Endothelial cell of umbilical vein (primary cell): ENCODE measurements around the gene DUSP8. TPM values are rescaled to one million over a fixed set of nuclear protein-coding genes. Genes with fewer than 3 reads are reported as not detected.

Experiments
- BruUV-seq: library from RNA; stranded (reverse); fragments of 400-500 nt; replicated peaks from 2 replicates; lab custom pipeline; 2021; lab: Mats Ljungman, UMichigan
- CTCF ChIA-PET: fragments of 300-600, 350-600 bp; sonication (Branson Sonifier 250); formaldehyde crosslinking; loops from one replicate; lab custom pipeline; 2021; ENCODE audit warnings: antibody characterized with exemption, inconsistent platforms; lab: Charles Lee
- POLR2A ChIA-PET: fragments of 300-600, 350-600 bp; sonication (Branson Sonifier 250); formaldehyde crosslinking; loops from one replicate; lab custom pipeline; 2021; ENCODE audit warnings: antibody characterized with exemption, inconsistent platforms; lab: Charles Lee
- DNase-seq: peaks from one replicate; pipeline ENCODE4 v3.0.0-alpha.2; 2011; ENCODE audit warnings: low read depth, low spot score
- FAIRE-seq: peaks from 2 replicates; lab custom pipeline; 2011; peaks lifted over from hg19 to GRCh38; lab: Jason Lieb, UNC
- H2AFZ ChIP-seq: 2 replicates; pipeline ENCODE4 v1.6.0; 2012; ENCODE audit warnings: low read depth, low read length, control low read depth, inconsistent platforms
- H3K27ac ChIP-seq: 2 replicates; pipeline ENCODE4 v1.5.1; 2011; ENCODE audit warnings: low read depth, mild to moderate bottlenecking, control low read depth, low read length, moderate library complexity; ENCODE audit not compliant: insufficient read depth
- H3K27me3 ChIP-seq, 2 experiments: 2 replicates each; pipeline versions ENCODE4 v1.6.0 to v1.6.1; 2011; ENCODE audit warnings: low read length in 2 of 2, mixed read lengths in 1 of 2; ENCODE audit not compliant: control insufficient read depth in 2 of 2, insufficient read depth in 2 of 2
- H3K36me3 ChIP-seq, 2 experiments: 2 replicates in 1 of 2; 3 replicates in 1 of 2; pipeline ENCODE4 v1.5.1; 2011; ENCODE audit warnings: low read length in 2 of 2, mild to moderate bottlenecking in 1 of 2, moderate library complexity in 1 of 2; ENCODE audit not compliant: control insufficient read depth in 2 of 2, insufficient read depth in 2 of 2; ENCODE audit errors: extremely low read depth in 1 of 2
- H3K4me1 ChIP-seq: 3 replicates; pipeline ENCODE4 v1.5.1; 2011; ENCODE audit warnings: mild to moderate bottlenecking, low read length; ENCODE audit not compliant: control insufficient read depth, insufficient read depth; ENCODE audit errors: extremely low read depth
- H3K4me2 ChIP-seq: 2 replicates; pipeline ENCODE4 v1.6.1; 2011; ENCODE audit warnings: low read length, control low read depth, mixed read lengths; ENCODE audit not compliant: insufficient read depth
- H3K4me3 ChIP-seq, 3 experiments: fragments of 200-600 bp in 1 of 3; sonication (generic), shearing (Covaris generic) in 1 of 3; replicated peaks in 1 of 3; 2 replicates each; pipeline ENCODE4 v1.5.1; 2011 to 2016; ENCODE audit warnings: control low read depth in 3 of 3, low read length in 3 of 3, mild to moderate bottlenecking in 2 of 3, inconsistent platforms in 1 of 3, low read depth in 1 of 3, moderate library complexity in 1 of 3; ENCODE audit not compliant: insufficient read depth in 1 of 3
- H3K79me2 ChIP-seq: 2 replicates; pipeline ENCODE4 v1.6.0; 2012; ENCODE audit warnings: low read length, inconsistent platforms; ENCODE audit not compliant: control insufficient read depth, insufficient read depth
- H3K9ac ChIP-seq: replicated peaks from 2 replicates; pipeline ENCODE3; 2011; ENCODE audit warnings: low read length, control low read depth; ENCODE audit not compliant: insufficient read depth; ENCODE audit errors: extremely low read depth
- H3K9me1 ChIP-seq: replicated peaks from 3 replicates; pipeline ENCODE4 v1.6.0; 2011; ENCODE audit warnings: mild to moderate bottlenecking, low read length; ENCODE audit not compliant: control insufficient read depth, insufficient read depth; ENCODE audit errors: extremely low read depth
- H3K9me3 ChIP-seq: replicated peaks from 2 replicates; pipeline ENCODE4 v1.5.1; 2012; ENCODE audit warnings: low read length, inconsistent platforms; ENCODE audit not compliant: control insufficient read depth, insufficient read depth
- H4K20me1 ChIP-seq: replicated peaks from 2 replicates; pipeline ENCODE3; 2011; ENCODE audit warnings: mild to moderate bottlenecking, low read length; ENCODE audit not compliant: control insufficient read depth, insufficient read depth; ENCODE audit errors: extremely low read depth
- EZH2 ChIP-seq: IDR thresholded peaks from 2 replicates; pipeline ENCODE4 v1.6.1; 2012; ENCODE audit warnings: borderline replicate concordance, low read depth, mild to moderate bottlenecking, moderate library complexity, low read length, inconsistent platforms; ENCODE audit not compliant: severe bottlenecking
- FOS ChIP-seq: IDR thresholded peaks from 2 replicates; pipeline ENCODE4 v1.6.1; 2011; ENCODE audit warnings: mild to moderate bottlenecking, low read length, moderate library complexity, borderline replicate concordance; ENCODE audit not compliant: insufficient read depth
- GATA2 ChIP-seq: IDR thresholded peaks from 2 replicates; pipeline ENCODE4 v1.7.0; 2011; ENCODE audit warnings: low read depth, mild to moderate bottlenecking, moderate library complexity, mixed read lengths, low read length; ENCODE audit not compliant: insufficient read length, insufficient read depth
- JUN ChIP-seq: IDR thresholded peaks from 2 replicates; pipeline ENCODE4 v1.6.1; 2011; ENCODE audit warnings: borderline replicate concordance, low read depth; ENCODE audit not compliant: insufficient read length, insufficient read depth
- MYC ChIP-seq: IDR thresholded peaks from one replicate; pipeline ENCODE4 v1.6.1; 2011; ENCODE audit warnings: mild to moderate bottlenecking, low read depth, low read length
- POLR2A ChIP-seq: IDR thresholded peaks from 2 replicates; pipeline ENCODE4 v1.6.1; 2012; ENCODE audit warnings: low read depth, mild to moderate bottlenecking, control low read depth, low read length
- POLR2AphosphoS5 ChIP-seq: IDR thresholded peaks from 2 replicates; pipeline ENCODE4 v1.6.1; 2012; ENCODE audit warnings: low read depth, mild to moderate bottlenecking, control low read depth, low read length, moderate library complexity; ENCODE audit not compliant: insufficient read depth
- dilution Hi-C: fragments of 300-500 bp; cut with MboI; formaldehyde crosslinking; loops from one replicate; pipeline ENCODE4 v1.15.0; 2019; ENCODE audit warnings: low sequenced_read_pairs; ENCODE audit not compliant: extremely low pct_ligation_motif_present
- intact Hi-C: fragments of 100-400 bp; cut with micrococcal nuclease; formaldehyde crosslinking; loops from one replicate; pipeline ENCODE4 v1.10.0; 2022
- polyA plus RNA-seq, 4 experiments: library from polyadenylated mRNA; depleted of rRNA in 3 of 4; stranded (reverse) in 3 of 4; unstranded in 1 of 4; fragments of >200 nt; gene quantifications; 2 replicates each; pipeline versions ENCODE4 v1.2.1 to v1.2.3, GENCODE V29; 2011 to 2012; ENCODE audit warnings: missing spikeins in 1 of 4
- total RNA-seq: library from RNA; stranded (reverse); gene quantifications from 2 replicates; pipeline ENCODE4 v1.2.3, GENCODE V29; 2021
- TF ChIP-seq, protein P1 (sequence below), 2 donors: IDR thresholded peaks; 1 replicate in 1 of 2; 2 replicates in 1 of 2; pipeline ENCODE4 v1.5.1; 2011; ENCODE audit warnings: low read length in 2 of 2, mild to moderate bottlenecking in 2 of 2, moderate library complexity in 2 of 2, control low read depth in 1 of 2, inconsistent platforms in 1 of 2, low read depth in 1 of 2; ENCODE audit not compliant: insufficient read depth in 1 of 2; ENCODE audit errors: extremely low read depth in 1 of 2
- TF ChIP-seq, protein P2 (sequence below): IDR thresholded peaks from 2 replicates; pipeline ENCODE4 v1.6.1; 2011; ENCODE audit not compliant: insufficient read depth, insufficient read length

The DUSP8 gene
- total and polyA plus RNA-seq, 2 donors (not counting 3 experiments of a cell fraction or from before 2014, with no cell fraction given) = 4.6 to 5.9 TPM

- Histone ChIP-seq H4K20me1 (no peaks in the 10 kb centered on the region), H3K79me2 (no peaks in the 10 kb centered on the region), H3K27ac (no peak overlapping the region), H3K4me1 (no peaks in the 10 kb centered on the region), H3K27me3 (no peaks in the 10 kb centered on the region), H3K9me1 (no peaks in the 10 kb centered on the region), H2AFZ (no peak overlapping the region), H3K36me3 (no peaks in the 10 kb centered on the region), H3K4me2 (no peak overlapping the region), H3K9me3 (no peaks in the 10 kb centered on the region), H3K4me3 (no peak overlapping the region), H3K9ac (no peak overlapping the region)
- no peak for FAIRE-seq
- no peak for DNase-seq
- ChIA-PET CTCF (interaction anchor here (1.0 to 2.9 kb wide), 2 partner anchors 9 to 13 kb away, joined by 3 to 16 read pairs; no protein-coding TSS in a partner anchor), POLR2A (no interaction called here)
- BruUV-seq = no TSS peak
- intact Hi-C loops = no loop called here
- dilution Hi-C loops = no loop called here
- TF ChIP-seq, protein P1, sequence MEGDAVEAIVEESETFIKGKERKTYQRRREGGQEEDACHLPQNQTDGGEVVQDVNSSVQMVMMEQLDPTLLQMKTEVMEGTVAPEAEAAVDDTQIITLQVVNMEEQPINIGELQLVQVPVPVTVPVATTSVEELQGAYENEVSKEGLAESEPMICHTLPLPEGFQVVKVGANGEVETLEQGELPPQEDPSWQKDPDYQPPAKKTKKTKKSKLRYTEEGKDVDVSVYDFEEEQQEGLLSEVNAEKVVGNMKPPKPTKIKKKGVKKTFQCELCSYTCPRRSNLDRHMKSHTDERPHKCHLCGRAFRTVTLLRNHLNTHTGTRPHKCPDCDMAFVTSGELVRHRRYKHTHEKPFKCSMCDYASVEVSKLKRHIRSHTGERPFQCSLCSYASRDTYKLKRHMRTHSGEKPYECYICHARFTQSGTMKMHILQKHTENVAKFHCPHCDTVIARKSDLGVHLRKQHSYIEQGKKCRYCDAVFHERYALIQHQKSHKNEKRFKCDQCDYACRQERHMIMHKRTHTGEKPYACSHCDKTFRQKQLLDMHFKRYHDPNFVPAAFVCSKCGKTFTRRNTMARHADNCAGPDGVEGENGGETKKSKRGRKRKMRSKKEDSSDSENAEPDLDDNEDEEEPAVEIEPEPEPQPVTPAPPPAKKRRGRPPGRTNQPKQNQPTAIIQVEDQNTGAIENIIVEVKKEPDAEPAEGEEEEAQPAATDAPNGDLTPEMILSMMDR (IDR thresholded peaks at IDR 0.05; ENCODE audit: extremely low read depth in 1 of 2, insufficient read depth in 1 of 2, low read depth in 1 of 2, low read length in 2 of 2) = no peak
- TF ChIP-seq, protein P2, sequence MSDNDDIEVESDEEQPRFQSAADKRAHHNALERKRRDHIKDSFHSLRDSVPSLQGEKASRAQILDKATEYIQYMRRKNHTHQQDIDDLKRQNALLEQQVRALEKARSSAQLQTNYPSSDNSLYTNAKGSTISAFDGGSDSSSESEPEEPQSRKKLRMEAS = no peak
- no peak for TF ChIP-seq FOS
- no peak for TF ChIP-seq MYC
- no peak for TF ChIP-seq JUN
- TF ChIP-seq GATA2 = no peak
- no peak for TF ChIP-seq POLR2AphosphoS5
- TF ChIP-seq POLR2A = no peak
- no peak for TF ChIP-seq EZH2
These were observed 9.9 kb upstream of the DUSP8 start for GRCh38 chr11:1581976-1582375.
